CMK (cell line): ENCODE measurements around the gene RNF220.

ENCODE experiments used
- DNase-seq: peaks from one replicate; pipeline ENCODE4 v3.0.0-alpha.2; 2010; ENCODE audit warnings: low read depth

Gene RNF220

GRCh38 chr1:44405031-44405797 lies at the start of gene RNF220:
TSS of gene RNF220 (plus strand) at chr1:44405255.
- DNase-seq: no peak

- peak; percentile 11 for DNase-seq
Observed at GRCh38 chr1:44355582-44356305, 49.3 kb upstream of the RNF220 start.

DNA sequence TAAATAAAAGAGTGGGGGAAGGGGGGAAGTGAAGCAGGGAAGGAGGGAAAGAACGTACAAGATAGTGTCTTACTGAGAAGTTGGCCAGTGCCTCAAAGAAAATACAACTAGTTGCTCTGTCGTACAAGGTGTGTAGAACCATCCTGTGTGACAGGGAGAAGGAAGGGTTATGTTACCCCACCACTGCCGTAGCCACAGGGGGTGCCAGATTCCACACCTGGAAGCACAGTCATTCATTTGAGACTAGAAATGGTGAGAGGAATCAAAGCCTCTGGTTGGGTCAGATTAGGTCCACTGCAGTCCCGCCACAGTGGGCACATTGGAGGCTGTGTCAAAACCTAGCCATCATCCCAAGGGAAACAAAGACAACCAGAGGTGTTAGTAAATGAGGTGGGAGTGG lies 47.3 kb upstream of the RNF220 start:
- no peak for DNase-seq

DNA sequence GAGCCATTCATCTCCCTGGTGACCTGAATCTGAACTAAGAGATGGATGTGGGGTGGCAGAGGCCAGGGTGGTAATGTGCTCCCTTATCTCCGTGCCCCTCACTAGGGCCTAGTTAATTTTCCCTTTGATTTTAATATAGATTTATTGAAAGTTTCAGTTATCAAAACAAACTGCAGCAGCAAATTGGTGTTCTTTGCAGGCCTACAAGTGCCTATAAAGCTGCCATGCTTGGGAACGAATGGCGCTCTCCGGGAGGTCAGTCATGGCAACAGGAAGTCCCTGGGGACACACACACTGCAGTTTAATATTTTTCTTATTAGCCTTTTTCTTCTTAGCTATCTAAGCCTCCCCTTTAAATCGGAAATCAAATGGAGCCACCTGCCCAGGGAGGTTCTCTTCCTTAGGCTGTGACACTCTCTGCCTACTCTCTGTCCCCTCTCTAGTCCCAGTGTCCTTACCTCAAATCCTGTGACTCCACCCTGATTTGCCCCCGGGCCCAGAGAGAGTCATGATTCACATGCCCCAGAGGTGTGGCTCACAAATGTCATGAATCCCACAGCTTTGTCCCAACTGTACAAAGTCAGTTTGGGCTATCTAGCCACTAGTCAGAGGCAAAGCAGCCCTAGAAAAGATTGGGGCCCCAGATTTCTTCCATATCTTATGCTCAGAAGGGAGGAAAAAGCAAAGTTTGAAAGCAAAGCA lies 45.7 kb upstream of the RNF220 start:
- no peak for DNase-seq

DNA sequence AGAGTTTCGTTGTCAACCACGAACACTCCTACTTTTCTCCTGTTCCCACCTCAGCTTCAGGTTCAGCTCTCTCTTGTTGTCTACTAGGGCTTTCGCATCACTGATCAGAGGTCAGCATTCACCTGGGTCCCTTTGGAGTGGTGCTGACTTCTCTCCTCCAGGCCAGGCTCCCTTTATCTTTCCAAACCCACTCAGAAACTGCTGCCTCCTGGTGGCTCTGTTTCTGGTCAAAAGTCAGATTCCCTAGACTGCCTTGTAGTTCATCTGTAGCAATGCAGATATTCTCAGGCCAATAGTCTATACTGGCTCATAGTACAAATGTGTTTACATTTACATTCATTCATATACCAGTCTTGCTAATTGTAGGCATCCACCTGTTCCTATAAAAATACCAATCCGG lies 43.6 kb upstream of the RNF220 start:
- no peak for DNase-seq

- no peak for DNase-seq
Observed at GRCh38 chr1:44366371-44366975, 38.6 kb upstream of the RNF220 start.

- DNase-seq: no peak
Observed at GRCh38 chr1:44367944-44368343, 37.1 kb upstream of the RNF220 start.

DNA sequence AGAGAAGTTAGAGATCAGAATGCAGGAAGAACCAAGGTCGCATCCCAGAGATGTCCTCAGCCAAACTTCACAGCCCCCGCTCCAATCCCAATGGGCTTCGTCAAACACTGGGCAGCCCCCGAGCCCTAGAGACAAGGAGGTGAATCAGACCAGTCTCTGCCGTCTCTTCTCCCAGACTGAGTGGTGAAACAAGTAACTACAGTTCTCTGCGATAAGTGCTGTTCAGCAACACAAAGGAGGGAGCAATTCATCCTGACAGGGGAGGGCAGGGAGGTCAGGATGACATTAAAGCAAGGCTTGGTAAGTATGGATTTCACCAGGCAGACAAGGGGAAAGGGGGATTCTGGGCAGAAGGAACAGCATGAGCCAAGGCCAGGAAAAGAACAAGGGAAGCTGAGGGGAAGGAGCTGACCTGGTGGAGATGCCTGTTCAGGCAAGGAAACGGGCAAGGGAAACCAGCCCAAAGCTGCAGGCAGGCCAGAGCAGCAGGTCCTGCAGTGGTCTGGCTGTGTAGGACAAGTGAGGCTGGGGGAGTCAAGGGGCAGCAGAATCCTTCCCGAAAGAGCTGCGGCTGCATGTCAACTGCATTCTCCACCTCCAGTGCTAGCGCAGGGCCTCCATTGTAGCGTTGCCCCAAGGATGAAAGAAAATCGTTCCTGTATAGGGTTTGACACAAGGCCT lies 36.4 kb upstream of the RNF220 start:
- DNase-seq: no peak

DNA sequence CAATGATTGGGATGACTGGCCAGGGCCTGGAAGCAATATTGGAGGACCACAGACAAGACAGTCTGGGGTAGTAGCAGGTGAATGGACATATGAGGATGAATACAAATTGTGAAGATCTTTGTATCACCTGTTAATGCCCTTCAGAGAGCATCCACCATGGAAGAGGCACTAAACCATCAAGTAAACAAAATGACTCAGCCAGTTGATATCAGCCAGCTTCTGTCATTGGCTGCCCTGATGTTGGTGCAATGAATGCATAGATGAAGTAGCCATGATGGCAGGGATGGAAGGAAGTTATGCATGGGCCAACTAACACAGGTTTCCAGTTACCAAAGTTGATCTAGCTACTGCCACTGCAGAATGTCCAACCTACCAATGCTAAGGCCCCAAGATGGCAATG lies 33.8 kb upstream of the RNF220 start:
- DNase-seq: no peak

GRCh38 chr1:44375547-44375946 lies 29.5 kb upstream of the RNF220 start:
- DNase-seq: no peak

- peak; percentile 22 for DNase-seq
Observed at GRCh38 chr1:44377925-44378784, 26.9 kb upstream of the RNF220 start.

DNA sequence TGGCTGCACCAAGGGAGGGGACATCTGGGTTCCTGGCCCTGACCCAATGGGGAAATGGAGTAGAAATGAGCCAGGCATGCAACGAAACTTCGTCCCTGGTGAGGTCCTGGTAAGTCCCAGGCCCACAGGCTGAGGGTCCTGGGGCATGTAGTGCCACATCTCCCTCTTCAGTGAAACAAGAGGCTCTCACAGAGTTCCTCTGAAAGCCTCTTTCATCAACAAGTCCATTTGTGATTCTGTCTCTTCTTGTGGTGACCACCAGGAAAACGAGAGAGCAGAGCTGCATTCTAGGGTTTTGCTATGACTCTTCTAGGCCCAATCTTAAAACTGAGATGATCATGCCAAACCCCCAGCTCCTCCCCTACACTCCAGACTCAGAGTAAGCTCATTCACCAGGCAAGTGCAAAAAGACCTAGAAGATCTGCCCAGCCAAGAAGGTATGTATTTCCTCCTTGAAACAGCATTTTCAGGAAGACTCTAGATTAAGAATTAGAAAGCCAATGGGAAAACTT lies 24.3 kb upstream of the RNF220 start:
- DNase-seq: no peak

DNA sequence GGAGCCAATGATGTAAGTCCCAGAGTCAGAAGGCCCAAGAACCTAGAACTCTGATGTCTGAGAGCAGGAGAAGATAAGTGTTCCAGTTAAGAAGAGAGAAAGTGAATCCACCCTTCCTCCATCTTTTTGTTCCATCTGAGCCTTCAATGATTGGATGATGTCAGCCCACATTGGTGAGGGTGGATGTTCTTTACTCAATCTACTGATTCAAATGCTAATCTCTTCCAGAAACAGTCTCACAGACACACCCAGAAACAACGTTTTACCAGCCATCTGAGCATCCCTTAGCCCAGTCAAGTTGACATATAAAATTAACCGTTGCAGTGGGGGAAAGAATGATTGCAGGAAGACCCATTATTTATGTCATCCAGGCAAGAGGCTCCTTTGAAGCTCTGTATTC lies 16.5 kb upstream of the RNF220 start:
- DNase-seq: no peak

DNA sequence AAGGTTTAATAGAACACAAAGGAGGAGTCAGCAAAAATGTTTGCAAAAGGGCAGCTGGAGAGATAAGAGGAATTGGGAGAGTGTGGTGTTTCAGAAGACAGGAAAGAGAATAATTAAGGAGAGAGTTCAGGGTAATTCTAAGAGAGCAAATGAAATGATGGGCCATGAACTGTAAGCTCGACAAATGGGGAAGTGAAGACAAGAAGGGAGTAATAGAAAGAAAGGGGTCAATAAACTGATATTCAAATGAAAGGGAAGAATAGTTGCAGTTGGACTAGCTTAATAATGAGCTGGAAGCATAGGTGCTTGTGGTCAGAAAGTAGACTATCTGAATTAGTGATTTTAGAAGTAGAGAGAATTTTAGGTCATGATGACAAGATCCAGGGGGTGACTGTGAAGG lies 15.6 kb upstream of the RNF220 start:
- DNase-seq: no peak

- no peak for DNase-seq
Observed at GRCh38 chr1:44390277-44390676, 14.8 kb upstream of the RNF220 start.

- no peak for DNase-seq
Observed at GRCh38 chr1:44401256-44402228, 3.5 kb upstream of the RNF220 start.

DNA sequence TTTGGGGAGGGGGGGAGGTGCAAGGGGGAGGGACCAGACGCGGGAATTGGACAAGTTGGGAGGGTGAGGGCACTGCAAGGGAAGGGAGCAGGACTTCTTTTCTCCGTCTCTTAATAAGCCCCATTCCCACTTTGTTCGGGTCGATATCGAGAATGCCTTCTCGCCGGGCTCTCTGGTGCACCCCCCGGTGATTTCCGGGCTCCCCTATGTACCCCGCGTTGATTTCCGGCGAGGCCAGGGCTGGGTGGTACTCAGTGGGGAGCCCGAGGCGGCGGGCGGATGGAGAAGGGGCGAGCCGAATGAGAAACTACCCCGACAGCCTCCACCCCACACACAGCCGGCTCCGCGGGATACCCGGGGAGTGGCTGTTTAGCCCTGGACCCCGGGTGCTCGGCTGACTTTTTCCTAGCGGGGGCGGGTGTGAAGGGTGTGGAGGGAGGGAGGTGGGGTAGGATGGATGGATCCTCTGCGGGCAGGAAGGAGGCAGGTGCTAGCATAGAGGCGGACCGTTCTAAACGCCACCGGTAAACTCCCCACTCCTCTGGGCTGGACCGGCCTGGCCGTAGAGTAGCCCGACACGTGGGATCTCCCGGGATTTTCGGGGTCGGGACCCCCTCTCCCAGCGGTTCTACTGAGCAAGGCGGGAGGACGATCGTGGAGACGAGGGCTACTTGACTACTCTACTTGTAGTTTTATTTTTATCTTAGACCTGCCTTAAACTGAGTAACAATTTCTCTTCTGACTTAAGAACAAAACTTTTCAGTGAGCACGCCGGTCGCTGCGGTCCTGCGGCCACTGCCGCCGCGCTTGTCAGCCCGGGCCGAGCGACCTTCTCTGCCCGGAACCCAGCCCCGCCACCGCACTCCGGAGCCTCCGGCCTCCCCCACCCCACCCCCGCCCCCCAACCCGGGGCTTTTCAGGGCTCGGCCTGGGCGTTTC lies 1.0 kb downstream of the RNF220 start:
- DNase-seq: no peak

DNA sequence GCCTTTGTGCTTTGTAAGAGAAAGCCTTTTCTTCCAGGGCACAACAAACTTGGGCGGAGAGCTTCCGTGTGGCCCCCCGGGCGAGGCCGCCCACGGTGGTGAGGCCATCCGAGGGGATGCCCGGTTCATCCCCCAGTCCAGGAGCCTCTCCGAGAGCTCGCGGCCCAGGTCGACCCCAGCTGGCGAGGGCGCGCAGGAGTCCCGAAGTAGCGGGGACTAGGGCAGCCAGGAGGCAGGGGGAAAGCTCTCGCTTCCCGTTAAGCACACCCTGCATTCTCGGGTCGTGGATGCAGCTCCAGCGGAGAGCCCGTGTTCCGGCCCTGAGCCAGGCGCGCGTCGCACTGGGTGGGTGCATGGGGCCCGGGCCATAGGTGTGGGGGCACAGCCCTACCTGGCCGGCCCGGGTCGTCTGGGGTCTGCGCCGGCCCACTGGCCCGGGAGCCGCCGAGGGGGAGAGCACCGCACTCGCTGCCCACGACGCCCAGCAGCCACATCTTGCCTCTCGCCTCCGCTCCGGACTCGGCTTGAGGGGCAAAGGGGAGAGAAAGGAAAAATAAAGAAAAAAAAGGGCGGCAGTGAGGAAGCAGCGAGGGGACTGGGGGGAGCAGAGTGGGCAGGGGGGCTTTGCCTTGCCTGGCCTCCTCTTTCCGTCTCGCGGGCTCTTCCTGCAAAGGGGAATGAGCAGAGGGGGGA lies 1.8 kb downstream of the RNF220 start:
- no peak for DNase-seq
